Medulla oblongata (tissue), 1 donor: Measurements from ENCODE around the gene KRTAP10-7.
"Not testable (repeated sequence)": the region's sequence is repeated elsewhere in the genome, so short reads cannot be mapped to it uniquely, and the experiment has no call there.

Source experiments
- DNase-seq: peaks from one replicate; pipeline ENCODE4 v3.0.0-alpha.2; 2015; ENCODE audit errors: extremely low spot score

The KRTAP10-7 gene

DNA sequence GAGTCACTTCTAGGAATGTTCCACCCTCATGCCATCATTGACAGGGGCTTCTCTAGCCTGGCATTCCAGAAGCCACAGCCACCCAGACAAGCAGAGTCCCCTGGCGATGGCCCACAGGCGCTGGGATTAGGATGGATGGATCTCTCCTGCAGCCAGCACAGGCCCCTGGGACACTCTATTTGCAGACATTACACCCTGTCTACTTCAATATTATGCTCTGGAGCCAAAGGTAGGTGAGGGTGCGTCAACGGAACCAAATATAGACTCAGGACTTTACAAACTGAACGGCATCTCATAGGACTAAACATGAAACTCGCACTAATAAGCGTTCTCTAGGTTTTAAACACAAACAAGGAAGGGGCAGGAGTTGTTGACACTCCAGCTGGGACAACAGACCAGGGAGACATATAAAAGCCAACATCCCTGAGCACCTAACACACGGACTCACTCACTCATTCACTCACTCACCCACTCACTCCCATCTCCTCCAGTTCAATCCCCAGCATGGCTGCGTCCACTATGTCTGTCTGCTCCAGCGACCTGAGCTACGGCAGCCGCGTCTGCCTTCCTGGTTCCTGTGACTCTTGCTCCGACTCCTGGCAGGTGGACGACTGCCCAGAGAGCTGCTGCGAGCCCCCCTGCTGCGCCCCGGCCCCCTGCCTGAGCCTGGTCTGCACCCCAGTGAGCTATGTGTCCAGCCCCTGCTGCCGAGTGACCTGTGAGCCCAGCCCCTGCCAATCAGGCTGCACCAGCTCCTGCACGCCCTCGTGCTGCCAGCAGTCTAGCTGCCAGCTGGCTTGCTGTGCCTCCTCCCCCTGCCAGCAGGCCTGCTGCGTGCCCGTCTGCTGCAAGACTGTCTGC, at the start of gene KRTAP10-7:
Gene KRTAP10-7, plus strand, starts transcription at position 480 of the 861 bp plus-strand sequence. Its CDS starts 25 bp downstream, at position 505.
- not testable (repeated sequence) for DNase-seq

- DNase-seq, result no peak
Measured at GRCh38 chr21:44550807-44551206, 49.6 kb upstream of the KRTAP10-7 start.

DNA sequence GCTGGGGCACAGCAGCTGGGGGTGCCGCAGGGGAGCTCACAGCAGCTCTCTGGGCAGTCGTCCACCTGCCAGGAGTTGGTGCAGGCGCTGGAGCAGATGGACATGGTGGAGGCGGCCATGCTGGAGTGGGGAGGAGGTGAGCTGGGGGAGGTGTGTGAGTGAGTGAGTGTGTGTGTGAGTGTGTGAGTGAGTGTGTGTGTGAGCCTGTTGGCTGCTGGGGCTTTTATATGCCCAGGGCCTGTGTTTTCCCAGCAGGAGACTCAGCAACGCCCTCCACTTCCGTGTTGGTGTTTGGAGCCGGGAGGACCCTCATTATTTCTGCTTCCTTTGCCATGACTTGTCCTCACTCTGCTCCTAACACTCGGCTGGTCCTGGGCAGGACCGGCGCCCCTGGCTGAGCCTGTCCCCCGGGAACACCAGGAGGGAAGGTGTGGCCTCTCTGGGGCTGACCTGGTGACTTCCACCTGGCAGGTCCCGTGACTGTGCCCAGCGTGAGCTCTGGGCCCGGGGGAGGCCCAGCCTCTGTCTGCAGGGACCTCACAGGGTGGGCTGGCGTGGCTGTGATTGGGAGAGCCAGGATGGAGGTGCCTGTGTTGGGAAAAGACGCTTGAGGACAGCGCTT, 48.9 kb upstream of the KRTAP10-7 start, which contains the start of gene KRTAP10-2:
Gene KRTAP10-2, minus strand, starts transcription at position 166 of the 622 bp plus-strand sequence. Its CDS starts 47 bp downstream, at position 119.
- no peak for DNase-seq

- DNase-seq, result no peak
Measured at GRCh38 chr21:44552136-44552535, 48.3 kb upstream of the KRTAP10-7 start.

GRCh38 chr21:44552681-44553080, 47.7 kb upstream of the KRTAP10-7 start:
- DNase-seq, result no peak

DNA sequence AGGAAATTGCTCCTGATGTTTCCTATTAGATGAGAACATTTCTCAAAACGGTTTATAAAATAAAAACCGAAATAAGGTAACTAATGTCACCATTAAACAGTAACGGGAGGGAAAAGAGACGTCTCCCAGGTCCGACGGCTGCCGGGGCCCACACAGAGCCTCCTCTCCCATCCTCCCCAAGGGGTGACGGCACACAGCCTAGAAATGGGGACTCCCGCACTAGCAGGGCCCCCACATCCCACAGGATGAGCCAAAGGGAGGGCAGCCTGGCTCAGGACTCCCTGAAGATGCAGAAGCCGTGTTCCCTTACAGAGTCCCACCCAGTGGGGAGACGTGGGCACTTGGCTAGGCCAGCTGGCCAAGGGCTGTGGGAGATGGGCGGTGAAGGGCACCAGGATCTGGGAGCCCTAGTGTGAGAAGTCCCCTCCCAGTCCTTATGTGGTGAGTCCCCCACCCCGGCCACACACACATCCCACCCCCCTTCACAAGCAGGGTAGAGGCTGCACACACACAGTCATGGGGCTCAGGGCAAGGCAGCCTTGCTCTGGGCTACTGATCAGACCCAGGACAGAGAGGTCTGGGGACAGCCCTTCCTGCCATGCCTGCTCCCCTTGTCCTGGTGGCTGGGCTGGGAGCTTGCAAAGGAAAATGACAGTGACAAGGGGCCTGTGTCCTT, 45.1 kb upstream of the KRTAP10-7 start:
- no peak for DNase-seq

DNA sequence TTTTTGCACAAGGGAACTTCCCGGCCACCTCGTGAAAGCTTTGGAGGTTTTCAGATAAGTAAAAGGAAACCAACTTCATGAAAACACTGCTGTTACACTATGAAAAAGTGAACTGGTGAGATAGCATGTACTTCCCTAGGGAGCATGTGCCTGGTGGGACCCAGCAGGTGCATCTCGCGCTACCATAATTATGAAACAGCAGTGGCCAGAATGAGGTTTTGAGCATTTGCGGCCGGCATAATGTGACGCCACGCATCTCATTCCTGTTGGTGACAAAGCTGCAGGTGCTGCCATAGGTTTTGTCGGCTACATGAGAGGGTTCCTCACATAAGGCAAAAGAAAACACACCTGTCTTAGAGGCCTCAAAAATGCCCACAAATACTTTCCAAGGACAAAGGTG, 43.5 kb upstream of the KRTAP10-7 start:
- DNase-seq, result no peak

DNA sequence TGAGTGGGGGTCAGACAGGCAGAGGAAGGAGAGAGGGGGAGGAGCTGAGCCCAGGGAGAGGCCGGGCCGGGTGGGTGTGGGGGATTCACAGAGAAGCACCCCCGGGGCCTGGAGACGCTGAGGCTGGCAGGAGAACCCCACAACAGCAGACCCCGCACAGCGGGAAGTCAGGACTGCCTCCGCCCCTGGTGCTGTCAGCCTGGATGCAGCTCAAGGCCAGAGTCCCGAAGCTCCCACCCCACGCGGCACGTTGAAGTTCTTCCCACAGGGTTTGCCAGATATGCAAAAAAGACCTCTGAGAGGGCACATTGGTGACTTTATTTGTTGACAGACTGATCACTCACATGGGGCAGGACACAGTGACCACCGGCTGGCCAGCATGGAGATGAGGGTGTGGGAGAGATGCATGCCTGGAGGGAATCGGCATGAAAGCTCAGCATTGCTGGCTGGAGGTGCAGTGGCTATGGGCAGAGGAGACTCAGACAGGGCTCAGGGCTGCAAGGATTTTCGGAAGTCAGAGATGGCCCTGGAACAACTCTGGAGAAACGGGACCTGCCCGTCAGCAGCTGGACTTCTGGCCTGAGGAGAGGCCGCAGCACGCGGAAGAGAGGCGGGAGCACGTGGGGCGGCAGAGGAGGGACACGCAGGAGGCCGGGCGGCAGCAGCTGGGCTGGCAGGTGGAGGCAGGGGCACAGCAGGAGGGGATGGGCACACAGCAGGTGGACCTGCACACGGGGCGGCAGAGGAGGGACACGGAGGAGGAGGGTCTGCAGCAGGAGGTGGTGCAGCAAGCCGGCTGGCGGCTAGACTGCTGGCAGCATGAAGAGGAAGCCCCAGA, 42.7 kb upstream of the KRTAP10-7 start:
- DNase-seq, result no peak

DNA sequence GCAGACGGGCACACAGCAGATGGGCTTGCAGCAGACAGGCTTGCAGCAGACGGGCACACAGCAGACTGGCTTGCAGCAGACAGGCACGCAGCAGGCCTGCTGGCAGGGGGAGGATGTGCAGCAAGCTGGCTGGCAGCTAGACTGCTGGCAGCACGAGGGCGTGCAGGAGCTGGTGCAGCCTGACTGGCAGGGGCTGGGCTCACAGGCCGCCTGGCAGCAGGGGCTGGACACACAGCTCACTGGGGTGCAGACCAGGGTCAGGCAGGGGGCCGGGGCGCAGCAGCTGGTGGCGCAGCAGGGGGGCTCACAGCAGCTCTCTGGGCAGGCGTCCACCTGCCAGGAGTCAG, 42.1 kb upstream of the KRTAP10-7 start:
- DNase-seq, result not testable (repeated sequence)

- DNase-seq, result no peak
Measured at GRCh38 chr21:44558695-44559094, 41.7 kb upstream of the KRTAP10-7 start, which contains the start of gene KRTAP10-3. Gene KRTAP10-3, minus strand, starts transcription at chr21:44558795. Its CDS starts 80 bp downstream, at chr21:44558715.

GRCh38 chr21:44564099-44564498, 36.3 kb upstream of the KRTAP10-7 start:
- no peak for DNase-seq

GRCh38 chr21:44564886-44565598, 35.4 kb upstream of the KRTAP10-7 start:
- DNase-seq, result no peak

DNA sequence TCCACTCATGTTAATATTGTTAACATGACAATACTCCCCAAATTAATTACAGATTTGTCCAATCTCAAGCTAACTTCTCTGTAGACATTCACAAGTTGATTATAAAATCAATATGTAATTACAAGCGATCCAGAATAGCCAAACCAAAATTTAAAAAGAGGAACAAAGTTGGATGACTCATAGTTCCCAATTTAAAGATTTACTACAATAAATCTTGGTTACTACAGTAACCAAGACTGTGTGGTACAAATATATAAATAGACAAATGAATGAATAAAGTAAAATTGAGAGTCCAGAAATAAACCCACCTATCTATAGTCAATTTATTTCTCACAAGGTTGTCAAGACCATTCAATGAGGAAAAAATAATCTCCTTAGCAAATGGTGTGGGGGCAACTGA, 34.0 kb upstream of the KRTAP10-7 start:
- DNase-seq, result no peak

DNA sequence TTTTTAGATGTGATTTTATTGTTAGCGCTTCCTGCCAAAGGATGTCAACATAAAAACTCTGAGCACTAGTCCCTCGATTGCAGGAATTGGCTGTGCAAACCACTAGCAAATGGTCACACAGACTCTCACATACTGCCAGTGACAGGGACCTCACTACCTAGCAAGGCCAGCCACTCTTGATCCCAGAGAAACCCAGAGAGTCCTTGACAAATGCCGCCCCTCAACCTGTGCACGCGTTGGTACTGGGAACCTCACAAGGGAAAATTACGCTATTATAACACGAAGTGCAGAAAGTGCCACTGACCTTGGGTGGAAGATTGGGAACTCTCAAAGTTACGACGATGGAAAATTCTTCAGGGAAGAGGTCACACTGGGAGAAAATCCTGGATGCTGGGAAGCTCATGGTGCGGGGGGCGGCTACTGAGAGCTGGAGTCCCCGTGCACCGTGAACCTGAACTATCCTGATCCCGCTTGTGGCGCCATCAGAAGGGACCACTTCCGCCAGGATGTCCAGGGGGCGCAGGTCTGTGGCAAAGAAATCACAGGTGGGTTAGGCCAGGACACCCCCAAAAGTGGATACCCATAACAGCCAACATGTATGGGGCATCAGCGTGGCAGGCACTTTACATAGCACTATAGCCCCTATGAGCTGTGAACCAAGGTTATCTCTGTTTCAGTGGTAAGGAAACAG, 32.8 kb upstream of the KRTAP10-7 start:
- no peak for DNase-seq

- DNase-seq, result no peak
Measured at GRCh38 chr21:44568261-44568660, 32.1 kb upstream of the KRTAP10-7 start.

- DNase-seq, result no peak
Measured at GRCh38 chr21:44568667-44569556, 31.5 kb upstream of the KRTAP10-7 start.

- no peak for DNase-seq
Measured at GRCh38 chr21:44569861-44570517, 30.4 kb upstream of the KRTAP10-7 start.

- DNase-seq, result no peak
Measured at GRCh38 chr21:44571296-44571695, 29.1 kb upstream of the KRTAP10-7 start.
